IMR-90 (cell line): ENCODE measurements around the gene NT5C1A. TPM values are rescaled to one million over a fixed set of nuclear protein-coding genes. Genes with fewer than 3 reads are reported as not detected.

Source experiments
- ATAC-seq: fragments of 200-7000 bp; cut with Tn5 transposase; 2 replicates; pipeline ENCODE4 v1.9.1; 2020; ENCODE audit warnings: low read depth, mild to moderate bottlenecking, moderate library complexity
- BruUV-seq: library from RNA; stranded (reverse); fragments of 400-500 nt; replicated peaks from 2 replicates; lab custom pipeline; 2021; lab: Mats Ljungman, UMichigan
- CTCF ChIA-PET: fragments of 300-600 bp; formaldehyde crosslinking; extraction: SDS; loops from one replicate; lab custom pipeline; 2021; ENCODE audit warnings: antibody characterized with exemption; lab: Yijun Ruan, JAX
- POLR2A ChIA-PET: fragments of 300-600 bp; sonication (Branson Sonifier 250); formaldehyde crosslinking; loops from one replicate; lab custom pipeline; 2022; ENCODE audit warnings: antibody characterized with exemption; ENCODE audit not compliant: unreplicated experiment; lab: Charles Lee
- DNase-seq: peaks from one replicate; pipeline ENCODE4 v3.0.0; 2013
- H2AFZ ChIP-seq: replicated peaks from 2 replicates; pipeline ENCODE3; 2013; ENCODE audit warnings: low read length, mild to moderate bottlenecking; ENCODE audit not compliant: poor library complexity
- H2AK5ac ChIP-seq: 2 replicates; pipeline ENCODE4 v1.6.1; 2013; ENCODE audit warnings: low read depth, low read length, inconsistent platforms
- H2AK9ac ChIP-seq: replicated peaks from 2 replicates; pipeline ENCODE3; 2013; ENCODE audit warnings: mild to moderate bottlenecking, low read depth, low read length, moderate library complexity; ENCODE audit not compliant: poor library complexity
- H2BK120ac ChIP-seq: 2 replicates; pipeline ENCODE4 v1.6.1; 2013; ENCODE audit warnings: low read depth, low read length, inconsistent platforms
- H2BK15ac ChIP-seq: 3 replicates; pipeline ENCODE4 v1.6.1; 2013; ENCODE audit warnings: low read depth, low read length, inconsistent platforms
- H2BK20ac ChIP-seq: 2 replicates; pipeline ENCODE4 v1.6.1; 2013; ENCODE audit warnings: low read depth, mild to moderate bottlenecking, inconsistent platforms, low read length, moderate library complexity
- H2BK5ac ChIP-seq: 2 replicates; pipeline ENCODE4 v1.6.1; 2013; ENCODE audit warnings: mild to moderate bottlenecking, low read depth, low read length, inconsistent platforms; ENCODE audit not compliant: poor library complexity, severe bottlenecking
- H3K14ac ChIP-seq: replicated peaks from 2 replicates; pipeline ENCODE4 v1.6.1; 2013; ENCODE audit warnings: low read depth, low read length, inconsistent platforms
- H3K18ac ChIP-seq: 2 replicates; pipeline ENCODE4 v1.6.1; 2013; ENCODE audit warnings: low read depth, low read length, control low read depth
- H3K23ac ChIP-seq: 2 replicates; pipeline ENCODE4 v1.6.1; 2013; ENCODE audit warnings: low read depth, low read length, inconsistent platforms
- H3K27ac ChIP-seq: 2 replicates; pipeline ENCODE4 v1.5.1; 2013; ENCODE audit warnings: mild to moderate bottlenecking, control low read depth, low read length; ENCODE audit not compliant: insufficient read depth
- H3K27me3 ChIP-seq: 2 replicates; pipeline ENCODE4 v1.6.1; 2013; ENCODE audit warnings: low read length; ENCODE audit not compliant: control insufficient read depth, insufficient read depth
- H3K36me3 ChIP-seq: 2 replicates; pipeline ENCODE4 v1.6.1; 2013; ENCODE audit warnings: low read length, mixed read lengths; ENCODE audit not compliant: control insufficient read depth, insufficient read depth
- H3K4ac ChIP-seq: 2 replicates; pipeline ENCODE4 v1.6.1; 2013; ENCODE audit warnings: low read depth, low read length, inconsistent platforms
- H3K4me1 ChIP-seq: 2 replicates; pipeline ENCODE4 v1.6.1; 2013; ENCODE audit warnings: low read length, mixed read lengths; ENCODE audit not compliant: control insufficient read depth, insufficient read depth
- H3K4me2 ChIP-seq: 2 replicates; pipeline ENCODE4 v1.6.1; 2013; ENCODE audit warnings: low read depth, mild to moderate bottlenecking, control low read depth, low read length, moderate library complexity
- H3K4me3 ChIP-seq: 2 replicates; pipeline ENCODE4 v1.5.1; 2013; ENCODE audit warnings: low read depth, mild to moderate bottlenecking, control low read depth, low read length, moderate library complexity; ENCODE audit not compliant: insufficient read depth
- H3K56ac ChIP-seq: 2 replicates; pipeline ENCODE4 v1.6.1; 2013; ENCODE audit warnings: low read length, inconsistent platforms; ENCODE audit not compliant: insufficient read depth; ENCODE audit errors: extremely low read depth
- H3K79me1 ChIP-seq, 2 experiments: 2 replicates each; pipeline ENCODE4 v1.6.1; 2013; ENCODE audit warnings: low read length in 2 of 2, inconsistent platforms in 1 of 2, low read depth in 1 of 2
- H3K9ac ChIP-seq: 2 replicates; pipeline ENCODE4 v1.6.1; 2013; ENCODE audit warnings: low read depth, low read length, control low read depth
- H3K9me1 ChIP-seq: 2 replicates; pipeline ENCODE4 v1.6.1; 2013; ENCODE audit warnings: low read length, inconsistent platforms; ENCODE audit not compliant: insufficient read depth
- H3K9me3 ChIP-seq: 2 replicates; pipeline ENCODE4 v1.6.1; 2013; ENCODE audit warnings: low read length; ENCODE audit not compliant: control insufficient read depth, insufficient read depth
- H4K20me1 ChIP-seq: 2 replicates; pipeline ENCODE4 v1.6.1; 2013; ENCODE audit warnings: low read length, inconsistent platforms; ENCODE audit not compliant: insufficient read depth
- H4K5ac ChIP-seq: 2 replicates; pipeline ENCODE4 v1.6.1; 2013; ENCODE audit warnings: mild to moderate bottlenecking, low read depth, low read length, control low read depth
- H4K8ac ChIP-seq, 2 experiments: 2 replicates each; pipeline ENCODE4 v1.6.1; 2013; ENCODE audit warnings: low read depth in 2 of 2, low read length in 2 of 2, control low read depth in 1 of 2, inconsistent platforms in 1 of 2
- H4K91ac ChIP-seq: 2 replicates; pipeline ENCODE4 v1.6.1; 2013; ENCODE audit warnings: low read depth, low read length, inconsistent platforms; ENCODE audit not compliant: insufficient read depth
- SMC3 ChIP-seq: fragments of 150-350 bp; IDR thresholded peaks from 2 replicates; pipeline ENCODE4 v1.6.1; 2016; ENCODE audit warnings: low read depth, mild to moderate bottlenecking, antibody characterized with exemption, low read length, moderate library complexity
- WGBS, 2 experiments: methylation state at CpG; one replicate each; pipeline versions ENCODE4 v1.1.5 to v1.1.7; 2013; ENCODE audit warnings: missing lambda C conversion rate in 2 of 2; ENCODE audit not compliant: insufficient read length in 1 of 2; ENCODE audit errors: extremely low coverage in 2 of 2; 5-methylcytosine and 5-hydroxymethylcytosine counted together
- dilution Hi-C: fragments of 300-500 bp; cut with HindIII; formaldehyde crosslinking; loops from one replicate; pipeline ENCODE4 v1.14.3; 2018; ENCODE audit warnings: low sequenced_read_pairs; ENCODE audit not compliant: unreplicated experiment
- in situ Hi-C: fragments of 300-500 bp; cut with MboI; formaldehyde crosslinking; loops from 3 replicates; pipeline ENCODE4 v1.14.3; 2019; ENCODE audit warnings: low sequenced_read_pairs, inconsistent platforms, mixed read lengths
- intact Hi-C: fragments of 100-400 bp; cut with micrococcal nuclease; formaldehyde crosslinking; loops from 2 replicates; pipeline ENCODE4 v1.10.0; 2022
- polyA plus RNA-seq, 3 experiments: library from polyadenylated mRNA; depleted of rRNA; stranded (reverse); fragments of >200 nt; gene quantifications; 2 replicates each; pipeline ENCODE4 v1.2.3, GENCODE V29; 2012; ENCODE audit warnings: low replicate concordance in 1 of 3
- total RNA-seq: library from RNA; depleted of rRNA; stranded (reverse); fragments of >200 nt; gene quantifications from 2 replicates; pipeline ENCODE4 v1.2.3, GENCODE V29; 2012

NT5C1A gene
- total and polyA plus RNA-seq, 2 of the 4 experiments (the other 2 are of a cell fraction): not detected

GRCh38 chr1:39652554-39652953, 19.4 kb downstream of the NT5C1A start:
- in situ Hi-C loops: no loop called here
- Histone ChIP-seq H3K9me1 (no peaks in the 10 kb centered on the region), H3K23ac (no peak overlapping the region), H4K5ac (no peak overlapping the region), H3K14ac (no peak overlapping the region), H2BK5ac (no peak overlapping the region), H3K4me1 (no peaks in the 10 kb centered on the region; the same call in 1 of the 2 replicates), H3K18ac (no peak overlapping the region), H2AFZ (no peak overlapping the region), H3K27ac (no peak overlapping the region), H3K9ac (no peak overlapping the region), H3K27me3 (peaks cover 27% of the 10 kb centered on the region), H3K56ac (no peak overlapping the region), H4K20me1 (no peaks in the 10 kb centered on the region), H4K91ac (no peak overlapping the region), H3K4ac (no peak overlapping the region), H3K79me1 (no peaks in the 10 kb centered on the region), H2AK9ac (no peak overlapping the region), H3K4me2 (no peak overlapping the region), H3K4me3 (no peak overlapping the region), H2AK5ac (no peak overlapping the region), H3K9me3 (no peaks in the 10 kb centered on the region), H2BK20ac (no peak overlapping the region), H3K36me3 (no peaks in the 10 kb centered on the region), H2BK15ac (no peak overlapping the region), H2BK120ac (no peak overlapping the region), H4K8ac (no peak overlapping the region)
- dilution Hi-C loops: no loop called here
- no peak for TF ChIP-seq SMC3
- no CpG with 5 or more reads among the region's 2 CpGs for WGBS, 2 experiments
- POLR2A ChIA-PET: no interaction called here
- DNase-seq: no peak
- BruUV-seq: no TSS peak
- intact Hi-C loops: loop anchor here (10.0 kb wide), 1 partner anchor 558 kb away; no protein-coding TSS in a partner anchor
- CTCF ChIA-PET: interaction anchor here (1.0 to 2.8 kb wide), 3 partner anchors 35 to 46 kb away, joined by 4 to 12 read pairs (median 10); no protein-coding TSS in a partner anchor
- ATAC-seq: no peak
